Esophagus squamous epithelium (tissue), 5 donors: ENCODE results near the gene PPWD1. TPM values are rescaled to one million over a fixed set of nuclear protein-coding genes. Genes with fewer than 3 reads are reported as not detected.
A peak's percentile ranks its signal among the peaks of the same experiment; 100 is the strongest.

Experiments
- DNase-seq: peaks from one replicate; lab custom pipeline; 2025; lab: John Stamatoyannopoulos, UW
- H3K27ac ChIP-seq, 4 donors: fragments of 200-600 bp; sonication (generic); one replicate each; pipeline ENCODE4 v1.5.1; 2016 to 2019; ENCODE audit warnings: mild to moderate bottlenecking in 1 of 4
- H3K27me3 ChIP-seq, 4 donors: fragments of 200-600 bp; sonication (generic); 1 replicate in 3 of 4; 2 replicates in 1 of 4; pipeline versions ENCODE4 v1.5.1 to v1.6.0; 2017 to 2021; ENCODE audit warnings: antibody characterized with exemption in 1 of 4
- H3K36me3 ChIP-seq, 3 donors: fragments of 200-600 bp; sonication (generic); one replicate each; pipeline ENCODE4 v1.5.1; 2016 to 2019
- H3K4me1 ChIP-seq, 3 donors: fragments of 200-600 bp; sonication (generic); one replicate each; pipeline ENCODE4 v1.5.1; 2017 to 2019
- H3K4me3 ChIP-seq, 4 donors: fragments of 200-600 bp; sonication (generic); 1 replicate in 3 of 4; 2 replicates in 1 of 4; pipeline ENCODE4 v1.5.1; 2016 to 2019; ENCODE audit warnings: mild to moderate bottlenecking in 2 of 4, moderate library complexity in 1 of 4
- H3K9me3 ChIP-seq, 3 donors: fragments of 200-600 bp; sonication (generic); one replicate each; pipeline ENCODE4 v1.5.1; 2016 to 2019
- POLR2A ChIP-seq, 4 donors: fragments of 450-650 bp; IDR thresholded peaks; one replicate each; pipeline ENCODE4 v1.6.1; 2017; ENCODE audit warnings: antibody characterized with exemption in 4 of 4, mild to moderate bottlenecking in 4 of 4, moderate library complexity in 3 of 4
- WGBS, 2 donors: methylation state at CpG; one replicate each; pipeline ENCODE4 v1.1.5; 2018; 5-methylcytosine and 5-hydroxymethylcytosine counted together
- intact Hi-C: fragments of 100-400 bp; cut with DNase I; formaldehyde crosslinking; loops from one replicate; pipeline ENCODE4 v1.15.0; 2022
- total RNA-seq, 4 donors: library from RNA; depleted of rRNA; stranded (reverse); fragments of >200 nt; gene quantifications; one replicate each; pipeline ENCODE4 v1.1.0, GENCODE V29; 2016
- TF ChIP-seq, protein P1 (sequence below), 6 experiments: fragments of 450-650 bp in 4 of 6; fragments of 200-600 bp in 2 of 6; sonication (generic) in 2 of 6; IDR thresholded peaks; one replicate each; pipeline ENCODE4 v1.5.1; 2016 to 2019; ENCODE audit warnings: antibody characterized with exemption in 6 of 6, mild to moderate bottlenecking in 4 of 6, moderate library complexity in 4 of 6
- donor health status: DM: yes; HTN: yes; CAD: no.

The PPWD1 gene
- 10 to 100 TPM; 10.1 to 45.4 (median 28.3) TPM for total RNA-seq

DNA sequence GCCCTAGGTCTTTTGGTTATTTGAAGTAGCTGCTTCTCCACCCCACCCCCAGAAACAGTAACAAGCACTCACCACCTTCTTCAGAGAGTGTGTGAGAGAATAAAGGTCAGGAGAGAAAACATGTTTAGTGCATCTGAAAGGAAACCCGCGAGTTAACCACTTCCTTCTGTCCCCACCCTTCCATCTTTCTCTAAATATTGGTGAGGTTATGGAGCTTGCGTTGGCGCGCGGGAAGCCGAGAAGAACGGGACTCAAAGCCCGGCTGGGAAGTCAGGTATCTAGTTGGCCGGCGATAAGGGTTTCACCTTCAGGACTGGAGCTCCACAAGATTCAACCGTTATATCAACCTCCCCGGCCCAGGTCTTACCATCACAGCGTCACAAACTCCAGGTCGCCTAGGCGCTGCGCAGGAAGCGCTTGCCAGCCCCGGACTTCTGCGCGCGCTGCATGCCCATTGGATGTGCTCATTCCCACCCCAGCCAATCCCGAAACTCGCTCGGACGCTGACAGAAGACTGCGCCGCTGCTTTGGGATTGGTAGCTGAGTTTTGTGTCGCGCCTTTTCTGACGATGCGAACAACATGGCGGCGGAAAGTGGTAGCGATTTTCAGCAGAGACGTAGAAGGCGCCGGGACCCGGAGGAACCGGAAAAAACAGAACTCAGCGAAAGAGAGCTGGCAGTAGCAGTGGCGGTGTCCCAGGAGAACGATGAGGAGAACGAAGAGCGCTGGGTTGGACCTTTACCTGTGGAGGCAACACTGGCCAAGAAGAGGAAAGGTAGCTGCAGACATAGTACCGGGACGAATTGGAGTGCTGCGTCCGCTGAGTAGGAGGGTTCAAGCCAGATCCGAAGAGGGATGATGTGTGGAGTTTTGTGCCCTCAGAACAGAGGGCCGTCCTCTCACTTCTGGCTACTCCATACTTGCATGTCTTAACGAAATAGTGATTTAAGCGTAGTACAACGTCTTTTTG is at the start of gene PPWD1, which contains the start of gene CENPK:
TSS of gene PPWD1 (plus strand) at position 566 of the 971 bp plus-strand sequence. CDS start at position 581, 15 bp downstream.
TSS of gene CENPK (minus strand) at position 438 of the 971 bp plus-strand sequence. CDS start 8,261 bp downstream, outside the sequence.
- peaks cover 6 to 43% (median 17%) of the 10 kb centered on the region in 3 donors for H3K4me1 ChIP-seq
- peak; percentile 79 for DNase-seq
- TF ChIP-seq POLR2A (IDR thresholded peaks at IDR 0.05), result peak in 2 of 4 donors; percentile 42 to 67
- TF ChIP-seq, protein P1, sequence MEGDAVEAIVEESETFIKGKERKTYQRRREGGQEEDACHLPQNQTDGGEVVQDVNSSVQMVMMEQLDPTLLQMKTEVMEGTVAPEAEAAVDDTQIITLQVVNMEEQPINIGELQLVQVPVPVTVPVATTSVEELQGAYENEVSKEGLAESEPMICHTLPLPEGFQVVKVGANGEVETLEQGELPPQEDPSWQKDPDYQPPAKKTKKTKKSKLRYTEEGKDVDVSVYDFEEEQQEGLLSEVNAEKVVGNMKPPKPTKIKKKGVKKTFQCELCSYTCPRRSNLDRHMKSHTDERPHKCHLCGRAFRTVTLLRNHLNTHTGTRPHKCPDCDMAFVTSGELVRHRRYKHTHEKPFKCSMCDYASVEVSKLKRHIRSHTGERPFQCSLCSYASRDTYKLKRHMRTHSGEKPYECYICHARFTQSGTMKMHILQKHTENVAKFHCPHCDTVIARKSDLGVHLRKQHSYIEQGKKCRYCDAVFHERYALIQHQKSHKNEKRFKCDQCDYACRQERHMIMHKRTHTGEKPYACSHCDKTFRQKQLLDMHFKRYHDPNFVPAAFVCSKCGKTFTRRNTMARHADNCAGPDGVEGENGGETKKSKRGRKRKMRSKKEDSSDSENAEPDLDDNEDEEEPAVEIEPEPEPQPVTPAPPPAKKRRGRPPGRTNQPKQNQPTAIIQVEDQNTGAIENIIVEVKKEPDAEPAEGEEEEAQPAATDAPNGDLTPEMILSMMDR (IDR thresholded peaks at IDR 0.05), result peak in 1 of 6 experiments; percentile 29
- H3K36me3 ChIP-seq, result peaks cover 0 to 22% (median 0%) of the 10 kb centered on the region in 3 donors
- peak within 1 kb of the TSS; percentile 78 to 85 (median 80) for H3K4me3 ChIP-seq
- no peaks in the 10 kb centered on the region for H3K27me3 ChIP-seq
- H3K9me3 ChIP-seq, result no peaks in the 10 kb centered on the region
- intact Hi-C loops, result no loop called here
- H3K27ac ChIP-seq, result peak within 1 kb of the TSS; percentile 84 to 94 (median 89)
- WGBS, 2 donors, result 0 to 1% methylated on average over 24 to 29 of the region's 54 CpGs

DNA sequence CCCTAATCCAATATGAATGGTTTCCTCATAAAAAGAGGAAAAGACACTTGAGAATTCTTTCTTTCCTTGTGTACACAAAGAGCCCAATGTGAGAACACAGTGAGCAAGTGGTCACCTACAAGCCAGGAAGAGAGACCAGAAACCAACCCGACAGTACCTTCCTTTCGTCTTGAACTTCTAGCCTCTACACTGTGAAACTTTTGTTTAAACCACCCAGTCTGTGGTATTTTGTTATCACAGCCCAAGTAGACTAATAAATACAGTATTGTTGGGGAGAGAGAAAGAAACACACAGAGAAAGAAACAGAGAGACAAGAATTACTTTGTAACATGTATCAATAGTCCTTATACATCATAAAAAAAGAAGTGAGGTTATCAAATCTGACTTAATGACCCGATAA is 37.4 kb upstream of the PPWD1 start:
- DNase-seq, result no peak
- H3K9me3 ChIP-seq, result no peaks in the 10 kb centered on the region
- H3K4me1 ChIP-seq, result no peaks in the 10 kb centered on the region
- intact Hi-C loops, result no loop called here
- 91 to 98% methylated on average over 3 of the region's 3 CpGs for WGBS, 2 donors
- H3K27me3 ChIP-seq, result no peaks in the 10 kb centered on the region
- H3K27ac ChIP-seq, result no peak overlapping the region
- TF ChIP-seq, protein P1 (IDR thresholded peaks at IDR 0.05), result no peak
- TF ChIP-seq POLR2A (IDR thresholded peaks at IDR 0.05), result no peak
- no peaks in the 10 kb centered on the region for H3K36me3 ChIP-seq
- H3K4me3 ChIP-seq, result no peak overlapping the region

DNA sequence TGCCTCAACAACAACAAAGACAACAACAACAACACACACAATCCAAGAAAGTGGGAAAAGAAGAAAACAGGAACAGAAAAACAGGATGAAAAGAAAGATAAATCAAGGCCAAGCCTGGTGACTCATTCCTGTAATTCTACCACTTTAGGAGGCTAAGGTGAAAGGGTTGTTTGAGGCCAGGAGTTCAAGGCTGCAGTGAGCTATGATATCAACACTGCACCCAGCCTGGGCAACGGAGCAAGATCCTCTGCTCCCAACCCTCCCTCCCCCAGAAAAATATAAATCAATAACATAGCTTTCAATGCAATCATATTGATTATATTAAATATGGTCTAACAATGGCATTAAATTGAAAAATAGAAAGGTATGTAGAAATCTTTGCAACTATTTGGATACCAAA is 32.2 kb upstream of the PPWD1 start:
- Histone ChIP-seq H3K4me1 (no peaks in the 10 kb centered on the region), H3K27ac (no peak overlapping the region), H3K36me3 (no peaks in the 10 kb centered on the region), H3K9me3 (no peaks in the 10 kb centered on the region), H3K27me3 (no peaks in the 10 kb centered on the region), H3K4me3 (no peak overlapping the region)
- intact Hi-C loops, result no loop called here
- 83 to 100% methylated on average over 1 of the region's 1 CpG for WGBS, 2 donors
- no peak for DNase-seq
- TF ChIP-seq, protein P1 (IDR thresholded peaks at IDR 0.05), result no peak
- TF ChIP-seq POLR2A (IDR thresholded peaks at IDR 0.05), result no peak

DNA sequence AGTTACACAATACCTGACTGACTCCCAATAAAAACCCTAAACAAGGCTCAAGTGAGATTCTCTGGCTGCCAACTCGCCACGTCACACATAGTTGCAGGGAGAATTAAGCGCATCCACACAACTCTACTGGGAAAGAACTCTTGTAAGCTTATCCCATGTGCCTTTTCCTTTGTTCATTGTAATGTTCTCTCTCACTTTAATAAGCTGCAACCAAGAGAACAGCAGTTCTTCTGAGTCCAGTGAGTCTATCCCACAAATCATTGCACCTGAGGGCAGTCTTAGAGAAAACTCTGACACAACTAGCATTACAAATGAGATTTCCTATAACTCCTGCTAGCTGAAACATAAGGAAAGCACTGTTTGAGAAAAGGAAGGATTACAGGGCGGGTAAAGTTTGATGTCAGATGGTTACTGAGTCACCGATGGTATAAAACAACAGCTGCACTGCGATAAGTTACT is 27.5 kb upstream of the PPWD1 start:
- H3K4me3 ChIP-seq, result no peak overlapping the region
- H3K27ac ChIP-seq, result no peak overlapping the region
- intact Hi-C loops, result no loop called here
- no peaks in the 10 kb centered on the region for H3K27me3 ChIP-seq
- no peak for DNase-seq
- H3K9me3 ChIP-seq, result no peaks in the 10 kb centered on the region
- H3K4me1 ChIP-seq, result no peaks in the 10 kb centered on the region
- TF ChIP-seq, protein P1 (IDR thresholded peaks at IDR 0.05), result no peak
- TF ChIP-seq POLR2A (IDR thresholded peaks at IDR 0.05), result no peak
- no peaks in the 10 kb centered on the region for H3K36me3 ChIP-seq
- 82 to 87% methylated on average over 6 of the region's 6 CpGs for WGBS, 2 donors

DNA sequence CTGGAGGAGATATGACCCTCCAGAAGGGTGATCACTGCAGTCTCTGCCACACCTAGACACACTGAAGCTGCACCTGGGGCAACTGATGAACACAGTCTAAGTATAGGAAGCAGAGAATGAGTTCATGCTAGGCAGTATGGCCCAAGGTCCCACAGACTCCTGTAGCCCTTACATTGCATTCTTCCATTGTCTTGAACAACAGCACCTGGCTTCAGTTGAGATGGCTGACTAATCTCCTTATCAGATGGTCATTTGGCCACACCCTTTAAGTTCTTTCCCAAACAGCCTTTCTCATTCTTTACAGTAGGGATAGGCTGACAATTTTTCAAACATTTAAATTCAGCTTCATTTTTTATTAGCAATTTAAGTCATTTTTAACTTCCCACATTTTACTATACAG is 23.3 kb upstream of the PPWD1 start:
- DNase-seq, result no peak
- no peaks in the 10 kb centered on the region for H3K27me3 ChIP-seq
- no peaks in the 10 kb centered on the region for H3K9me3 ChIP-seq
- H3K4me1 ChIP-seq, result no peaks in the 10 kb centered on the region
- no peak overlapping the region for H3K27ac ChIP-seq
- intact Hi-C loops, result no loop called here
- H3K36me3 ChIP-seq, result peaks cover 0 to 8% (median 0%) of the 10 kb centered on the region in 3 donors
- H3K4me3 ChIP-seq, result no peak overlapping the region
- TF ChIP-seq, protein P1 (IDR thresholded peaks at IDR 0.05), result no peak
- no peak for TF ChIP-seq POLR2A (IDR thresholded peaks at IDR 0.05)
